ENCODE data around the gene TFAM.
A peak's percentile ranks its signal among the peaks of the same experiment; 100 is the strongest.

TFAM gene

GRCh38 chr10:58384999-58385783 lies at the start of gene TFAM:
Gene TFAM (plus strand): TSS chr10:58385410. CDS start chr10:58385548, 138 bp downstream.
- DNase-seq (ENCODE audit: low spot score) = peak; percentile 91

- no peak for DNase-seq (ENCODE audit: low spot score)
These were observed 49.0 kb upstream of the TFAM start for GRCh38 chr10:58336242-58336641.

GRCh38 chr10:58341422-58341821 lies 43.8 kb upstream of the TFAM start:
- DNase-seq (ENCODE audit: low spot score) = no peak

GRCh38 chr10:58341947-58342346 lies 43.3 kb upstream of the TFAM start:
- no peak for DNase-seq (ENCODE audit: low spot score)

- no peak for DNase-seq (ENCODE audit: low spot score)
These were observed 37.2 kb upstream of the TFAM start for GRCh38 chr10:58347967-58348366.

- no peak for DNase-seq (ENCODE audit: low spot score)
These were observed 36.6 kb upstream of the TFAM start for GRCh38 chr10:58348571-58349033.

GRCh38 chr10:58350023-58350422 lies 35.2 kb upstream of the TFAM start:
- DNase-seq (ENCODE audit: low spot score) = no peak

- DNase-seq (ENCODE audit: low spot score) = no peak
These were observed 34.4 kb upstream of the TFAM start for GRCh38 chr10:58350619-58351323.

GRCh38 chr10:58351616-58352578 lies 33.3 kb upstream of the TFAM start:
- DNase-seq (ENCODE audit: low spot score) = no peak

- no peak for DNase-seq (ENCODE audit: low spot score)
These were observed 32.1 kb upstream of the TFAM start for GRCh38 chr10:58352956-58353610.

GRCh38 chr10:58356756-58357155 lies 28.5 kb upstream of the TFAM start:
- no peak for DNase-seq (ENCODE audit: low spot score)

- DNase-seq (ENCODE audit: low spot score) = no peak
These were observed 26.8 kb upstream of the TFAM start for GRCh38 chr10:58358314-58358933.

- DNase-seq (ENCODE audit: low spot score) = no peak
These were observed 26.3 kb upstream of the TFAM start for GRCh38 chr10:58358947-58359346.

- DNase-seq (ENCODE audit: low spot score) = no peak
These were observed 25.7 kb upstream of the TFAM start for GRCh38 chr10:58359541-58359940.

- DNase-seq (ENCODE audit: low spot score) = no peak
These were observed 24.7 kb upstream of the TFAM start for GRCh38 chr10:58360412-58361004.

GRCh38 chr10:58361353-58361752 lies 23.9 kb upstream of the TFAM start:
- DNase-seq (ENCODE audit: low spot score) = no peak

GRCh38 chr10:58362027-58362789 lies 23.0 kb upstream of the TFAM start:
- no peak for DNase-seq (ENCODE audit: low spot score)

- DNase-seq (ENCODE audit: low spot score) = no peak
These were observed 18.1 kb upstream of the TFAM start for GRCh38 chr10:58367069-58367468.

GRCh38 chr10:58371473-58371872 lies 13.7 kb upstream of the TFAM start:
- DNase-seq (ENCODE audit: low spot score) = no peak
